A549 (cell line): ENCODE results near the gene TOR2A.

Experiments
- MAFK ChIP-seq: fragments of 450-650 bp; IDR thresholded peaks from 2 replicates; pipeline ENCODE4 v1.6.1; 2014; ENCODE audit not compliant: partially characterized antibody
- POLR2A ChIP-seq: IDR thresholded peaks from 2 replicates; pipeline ENCODE4 v1.6.1; 2012; ENCODE audit warnings: mild to moderate bottlenecking, low read length

DNA sequence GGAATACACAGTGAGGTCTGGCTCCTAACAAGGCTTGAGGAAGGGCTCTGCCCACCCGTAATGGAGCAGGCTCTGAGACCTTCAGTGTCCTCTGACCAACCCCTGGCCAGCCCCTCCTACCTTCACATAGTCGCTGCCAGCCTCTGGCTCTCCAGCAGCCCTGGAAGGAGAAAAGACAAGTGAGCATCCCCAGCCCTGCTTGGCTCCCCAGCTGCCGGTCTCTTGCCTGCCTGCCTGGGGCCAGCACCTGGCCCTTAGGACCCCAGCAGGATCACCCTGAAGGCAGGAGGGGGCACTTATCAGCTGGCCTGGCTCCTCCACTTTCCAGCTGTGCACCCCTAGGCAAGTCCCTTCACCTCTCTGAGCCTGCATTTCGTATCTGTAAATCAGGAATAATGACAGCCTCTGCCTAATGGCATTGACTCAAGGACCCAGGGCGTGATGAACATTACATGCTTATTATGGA is 26.4 kb upstream of the TOR2A start:
- TF ChIP-seq MAFK, result no peak
- TF ChIP-seq POLR2A, result no peak
